ENCODE measurements around the gene PTPRJ.
A peak's percentile ranks its signal among the peaks of the same experiment; 100 is the strongest.

Gene PTPRJ

GRCh38 chr11:48096588-48097525 is 116.5 kb downstream of the PTPRJ start:
- no peak for DNase-seq

- no peak for DNase-seq
Measured at GRCh38 chr11:48098024-48098423, 117.7 kb downstream of the PTPRJ start.

GRCh38 chr11:48099916-48100446 is 119.6 kb downstream of the PTPRJ start:
- DNase-seq = no peak

- DNase-seq = no peak
Measured at GRCh38 chr11:48101044-48101733, 120.8 kb downstream of the PTPRJ start.

GRCh38 chr11:48101958-48102357 is 121.6 kb downstream of the PTPRJ start:
- DNase-seq = no peak

GRCh38 chr11:48103621-48104567 is 123.5 kb downstream of the PTPRJ start:
- DNase-seq = no peak

GRCh38 chr11:48104568-48104924 is 124.2 kb downstream of the PTPRJ start:
- DNase-seq = no peak

- DNase-seq = no peak
Measured at GRCh38 chr11:48105096-48105990, 125.0 kb downstream of the PTPRJ start.

- DNase-seq = no peak
Measured at GRCh38 chr11:48106166-48106565, 125.8 kb downstream of the PTPRJ start.

GRCh38 chr11:48107188-48107704 is 126.9 kb downstream of the PTPRJ start:
- DNase-seq = peak; percentile 35

- no peak for DNase-seq
Measured at GRCh38 chr11:48108231-48109045, 128.1 kb downstream of the PTPRJ start.

- DNase-seq = peak; percentile 58
Measured at GRCh38 chr11:48109046-48109666, 128.8 kb downstream of the PTPRJ start.

GRCh38 chr11:48110509-48110766 is 130.1 kb downstream of the PTPRJ start:
- DNase-seq = no peak

GRCh38 chr11:48111891-48112290 is 131.5 kb downstream of the PTPRJ start:
- no peak for DNase-seq

- no peak for DNase-seq
Measured at GRCh38 chr11:48114740-48115139, 134.4 kb downstream of the PTPRJ start.

GRCh38 chr11:48116437-48117228 is 136.3 kb downstream of the PTPRJ start:
- no peak for DNase-seq

GRCh38 chr11:48122246-48122645 is 141.9 kb downstream of the PTPRJ start:
- no peak for DNase-seq

GRCh38 chr11:48122656-48123055 is 142.3 kb downstream of the PTPRJ start:
- no peak for DNase-seq

GRCh38 chr11:48123254-48123875 is 143.0 kb downstream of the PTPRJ start:
- no peak for DNase-seq
